ENCODE measurements around the gene SLC1A1.

Gene SLC1A1

GRCh38 chr9:4547016-4547415 lies 56.7 kb downstream of the SLC1A1 start:
- Histone ChIP-seq H3K27me3 (replicated peaks; ENCODE audit: control insufficient read depth, insufficient read depth, low read length) (no peaks in the 10 kb centered on the region), H3K36me3 (ENCODE audit: control insufficient read depth, insufficient read depth, low read length) (no peaks in the 10 kb centered on the region; the same call in 1 of the 2 replicates), H3K4me3 (replicated peaks; ENCODE audit: low read depth, low read length) (no peak overlapping the region)
- no peak for DNase-seq (ENCODE audit: extremely low read depth, insufficient read length)
- no peak for TF ChIP-seq CTCF (IDR thresholded peaks at IDR 0.05; ENCODE audit: insufficient read depth, low read length, poor library complexity, severe bottlenecking)

GRCh38 chr9:4548811-4549725 lies 58.8 kb downstream of the SLC1A1 start:
- Histone ChIP-seq H3K36me3 (ENCODE audit: control insufficient read depth, insufficient read depth, low read length) (no peaks in the 10 kb centered on the region; the same call in 1 of the 2 replicates), H3K4me3 (replicated peaks; ENCODE audit: low read depth, low read length) (no peak overlapping the region), H3K27me3 (replicated peaks; ENCODE audit: control insufficient read depth, insufficient read depth, low read length) (no peaks in the 10 kb centered on the region)
- peak; percentile 88 for TF ChIP-seq CTCF (IDR thresholded peaks at IDR 0.05; ENCODE audit: insufficient read depth, low read length, poor library complexity, severe bottlenecking)
- peak; percentile 26 for DNase-seq (ENCODE audit: extremely low read depth, insufficient read length)

GRCh38 chr9:4549751-4550295 lies 59.6 kb downstream of the SLC1A1 start:
- DNase-seq (ENCODE audit: extremely low read depth, insufficient read length) = no peak
- Histone ChIP-seq H3K36me3 (ENCODE audit: control insufficient read depth, insufficient read depth, low read length) (no peaks in the 10 kb centered on the region; the same call in 1 of the 2 replicates), H3K27me3 (replicated peaks; ENCODE audit: control insufficient read depth, insufficient read depth, low read length) (no peaks in the 10 kb centered on the region), H3K4me3 (replicated peaks; ENCODE audit: low read depth, low read length) (no peak overlapping the region)
- TF ChIP-seq CTCF (IDR thresholded peaks at IDR 0.05; ENCODE audit: insufficient read depth, low read length, poor library complexity, severe bottlenecking) = no peak

- Histone ChIP-seq H3K27me3 (replicated peaks; ENCODE audit: control insufficient read depth, insufficient read depth, low read length) (no peaks in the 10 kb centered on the region), H3K36me3 (ENCODE audit: control insufficient read depth, insufficient read depth, low read length) (no peaks in the 10 kb centered on the region; the same call in 1 of the 2 replicates), H3K4me3 (replicated peaks; ENCODE audit: low read depth, low read length) (no peak overlapping the region)
- no peak for TF ChIP-seq CTCF (IDR thresholded peaks at IDR 0.05; ENCODE audit: insufficient read depth, low read length, poor library complexity, severe bottlenecking)
- DNase-seq (ENCODE audit: extremely low read depth, insufficient read length) = no peak
Measured at GRCh38 chr9:4550777-4551484, 60.7 kb downstream of the SLC1A1 start.

- no peak overlapping the region for H3K4me3 ChIP-seq (replicated peaks; ENCODE audit: low read depth, low read length)
- no peaks in the 10 kb centered on the region for H3K27me3 ChIP-seq (replicated peaks; ENCODE audit: control insufficient read depth, insufficient read depth, low read length)
- no peaks in the 10 kb centered on the region; the same call in 1 of the 2 replicates for H3K36me3 ChIP-seq (ENCODE audit: control insufficient read depth, insufficient read depth, low read length)
- TF ChIP-seq CTCF (IDR thresholded peaks at IDR 0.05; ENCODE audit: insufficient read depth, low read length, poor library complexity, severe bottlenecking) = no peak
- no peak for DNase-seq (ENCODE audit: extremely low read depth, insufficient read length)
Measured at GRCh38 chr9:4553951-4554381, 63.7 kb downstream of the SLC1A1 start.
